Activated CD4-positive, alpha-beta T cell treated with anti-CD3 and anti-CD28 coated beads for 4 hours (primary cell): ENCODE results near the gene CCL25.
"Not testable (repeated sequence)": the region's sequence is repeated elsewhere in the genome, so short reads cannot be mapped to it uniquely, and the experiment has no call there.

Experiments
- DNase-seq, 2 donors: peaks; one replicate each; pipeline ENCODE4 v3.0.0-alpha.2; 2020

Gene CCL25

DNA sequence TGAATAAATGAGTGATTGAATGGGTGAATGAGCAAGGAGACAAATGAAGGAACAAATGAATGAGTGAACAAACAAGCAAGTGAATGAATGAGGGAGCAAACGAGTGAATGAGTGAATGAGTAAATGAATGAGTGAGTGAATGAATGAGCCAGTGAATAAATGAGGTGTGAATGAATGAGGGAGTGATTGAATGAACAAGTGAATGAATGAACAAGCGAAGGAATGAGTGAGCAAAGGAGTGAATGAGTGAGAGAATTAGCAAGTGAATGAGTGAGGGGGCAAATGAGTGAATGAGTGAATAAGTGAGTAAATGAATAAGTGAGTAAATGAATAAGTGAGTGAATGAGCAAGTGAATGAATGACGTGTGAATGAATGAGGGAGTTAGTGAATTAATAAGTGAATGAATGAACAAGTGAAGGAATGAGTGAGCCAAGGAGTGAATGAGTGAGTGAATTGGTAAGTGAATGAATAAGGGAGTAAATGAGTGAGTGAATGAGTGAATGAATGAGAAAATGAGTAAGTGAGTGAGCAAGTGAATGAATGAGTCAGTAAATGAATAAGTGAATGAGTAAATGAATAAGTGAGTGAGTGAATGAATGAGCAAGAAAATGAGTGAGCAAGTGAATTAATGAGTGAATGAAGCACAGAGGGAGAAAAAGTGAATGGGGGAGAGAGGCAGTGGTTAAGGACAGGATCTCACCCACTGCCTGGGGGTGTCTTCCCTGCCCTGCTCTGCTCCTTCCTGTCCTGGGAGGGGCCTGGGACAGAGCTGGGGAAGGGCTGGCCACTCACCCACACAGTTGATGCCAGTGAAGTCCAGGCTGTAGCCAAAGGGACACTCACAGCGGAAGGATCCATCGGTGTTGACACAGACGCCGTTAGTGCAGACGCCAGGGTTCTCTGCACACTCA is 36.4 kb downstream of the CCL25 start:
- no peak for DNase-seq

DNA sequence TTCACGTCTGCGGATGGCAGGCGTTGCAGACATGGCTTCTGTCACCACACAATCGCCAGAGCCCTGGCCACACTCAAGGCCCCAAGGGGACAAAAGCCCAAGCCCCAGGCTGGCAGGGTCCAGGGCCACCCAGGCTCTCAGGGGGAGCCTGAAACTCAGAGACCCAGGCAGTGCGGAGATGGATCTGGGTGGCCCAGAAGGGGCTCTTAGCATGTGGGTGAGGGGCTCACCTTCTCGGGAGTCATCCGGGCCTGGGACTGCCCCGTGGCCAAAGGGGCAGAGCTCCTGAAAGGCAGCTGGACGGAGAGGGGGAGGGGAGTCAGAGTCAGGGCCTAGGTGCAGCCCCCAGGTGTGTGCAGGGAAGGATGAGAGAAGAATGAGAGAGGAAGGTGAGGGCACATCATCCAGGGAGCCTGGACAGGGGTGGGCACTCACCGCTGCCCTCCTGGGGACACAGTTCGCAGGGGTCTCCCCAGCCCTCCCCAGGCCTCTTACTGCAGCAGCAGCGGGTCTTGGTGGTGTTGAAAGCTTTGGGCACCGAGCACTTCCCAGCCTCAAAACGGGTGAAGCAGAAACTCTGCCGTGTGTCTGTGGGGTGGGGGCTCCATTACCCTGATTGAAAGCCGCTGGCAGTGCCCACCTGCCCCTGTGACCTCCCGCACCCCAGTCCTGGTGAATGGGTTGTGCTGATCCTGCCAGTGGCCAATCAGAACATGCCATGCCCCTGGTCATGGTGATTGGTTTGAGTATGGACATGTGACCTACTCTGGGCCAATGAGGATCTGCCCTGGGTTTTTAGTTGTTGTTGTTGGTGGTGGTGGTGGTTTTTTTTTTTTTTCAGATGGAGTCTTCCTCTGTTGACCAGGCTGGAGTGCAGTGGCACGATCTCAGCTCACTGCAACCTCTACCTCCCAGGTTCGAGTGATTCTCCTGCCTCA is 37.4 kb downstream of the CCL25 start:
- no peak for DNase-seq

DNA sequence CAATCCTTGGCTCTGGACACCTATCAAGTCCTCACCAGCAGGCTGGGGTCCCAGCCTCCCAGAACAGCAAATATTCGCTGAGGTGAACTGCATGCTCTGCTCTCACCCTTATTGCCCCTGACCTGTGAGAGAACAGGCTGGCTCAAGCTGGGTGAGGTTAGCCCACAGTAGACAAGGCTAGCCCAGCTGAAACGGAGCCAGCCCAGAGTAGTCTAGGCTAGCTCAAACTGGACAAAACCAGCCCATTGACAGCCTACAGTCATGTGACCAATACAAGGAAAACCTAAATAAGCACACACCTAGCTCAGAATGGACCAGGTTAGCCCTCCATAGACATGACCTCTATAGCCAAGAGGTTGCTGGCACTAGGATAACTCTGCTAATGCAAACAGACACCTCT is 38.4 kb downstream of the CCL25 start:
- DNase-seq: no peak

DNA sequence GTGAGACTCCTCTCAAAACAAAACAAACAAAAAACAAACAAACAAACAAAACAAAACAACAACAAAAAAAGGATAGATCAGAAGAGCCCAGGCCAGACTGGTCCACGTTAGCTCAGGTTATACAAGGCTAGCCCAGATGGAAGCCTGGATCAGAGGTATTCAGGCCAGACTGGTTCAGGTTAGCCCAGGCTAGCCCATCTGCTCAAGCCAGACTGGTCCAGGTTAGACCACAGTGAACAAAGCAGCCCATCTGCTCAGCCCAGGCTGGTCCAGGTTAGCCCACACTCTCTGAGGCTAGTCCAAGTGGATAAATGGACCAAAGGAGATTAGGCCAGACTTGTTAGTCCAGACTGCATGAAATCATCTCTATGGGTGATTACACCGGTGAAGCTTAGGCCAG is 41.2 kb downstream of the CCL25 start:
- DNase-seq: no peak

DNA sequence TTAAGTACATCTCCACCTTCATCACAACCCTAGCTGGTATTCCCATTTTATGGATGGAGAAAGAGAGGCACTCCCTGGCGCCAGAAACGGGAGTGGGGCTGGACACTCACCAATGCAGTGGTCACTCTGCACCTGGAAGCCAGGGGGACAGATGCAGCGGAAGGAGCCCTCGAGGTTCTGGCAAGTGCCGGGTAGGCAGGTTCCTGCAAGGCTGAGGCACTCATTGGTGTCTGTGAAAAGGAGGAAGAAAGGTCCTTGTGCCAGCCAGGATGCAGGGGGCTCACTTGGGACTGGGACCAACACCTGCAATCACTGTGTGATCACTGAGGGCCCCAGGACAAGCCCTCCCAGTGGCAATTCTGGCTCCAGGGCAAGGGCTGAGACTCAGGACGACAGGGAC is 41.8 kb downstream of the CCL25 start:
- no peak for DNase-seq

DNA sequence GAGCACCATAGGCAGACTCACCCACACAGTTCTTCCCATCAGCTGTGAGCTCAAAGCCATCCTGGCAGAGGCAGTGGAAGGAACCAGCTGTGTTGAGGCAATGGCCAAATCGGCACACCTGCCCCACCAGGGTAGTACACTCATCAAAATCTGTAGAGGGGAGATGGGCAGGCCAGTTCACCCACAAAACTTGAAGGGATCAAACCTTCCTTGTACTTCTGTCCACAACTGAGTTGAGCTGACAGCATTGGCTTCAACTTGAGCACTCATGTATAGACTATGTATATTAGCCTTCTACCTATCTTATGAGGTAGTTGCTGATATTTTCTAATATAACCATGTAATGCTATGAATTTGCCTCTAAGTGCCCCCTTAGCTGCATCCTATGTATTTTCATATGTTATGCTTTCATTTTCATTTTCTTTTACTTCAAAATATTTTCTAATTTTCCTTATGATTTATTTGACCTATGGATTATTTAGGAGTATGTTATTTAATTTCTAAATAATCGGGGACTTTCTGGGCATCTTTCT is 42.9 kb downstream of the CCL25 start:
- DNase-seq: no peak

DNA sequence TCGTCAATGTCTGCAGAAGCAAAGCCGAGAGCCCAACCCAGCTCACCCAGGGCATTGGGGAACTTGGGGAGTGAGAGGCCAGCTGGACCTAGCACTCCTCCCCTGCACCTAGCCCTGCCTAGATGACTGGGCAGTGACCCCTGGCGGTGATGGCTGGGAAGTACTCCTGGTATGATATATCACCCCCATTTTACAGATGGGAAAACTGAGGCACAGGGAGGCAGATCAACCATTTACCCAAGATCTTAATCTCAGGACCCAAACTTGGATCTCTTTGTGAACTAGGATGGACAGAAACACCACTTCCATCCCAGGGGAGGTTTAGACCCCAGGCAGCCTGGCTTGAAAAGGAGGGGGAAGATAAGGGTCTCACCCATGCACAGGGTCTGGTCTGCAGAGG is 43.5 kb downstream of the CCL25 start:
- no peak for DNase-seq

DNA sequence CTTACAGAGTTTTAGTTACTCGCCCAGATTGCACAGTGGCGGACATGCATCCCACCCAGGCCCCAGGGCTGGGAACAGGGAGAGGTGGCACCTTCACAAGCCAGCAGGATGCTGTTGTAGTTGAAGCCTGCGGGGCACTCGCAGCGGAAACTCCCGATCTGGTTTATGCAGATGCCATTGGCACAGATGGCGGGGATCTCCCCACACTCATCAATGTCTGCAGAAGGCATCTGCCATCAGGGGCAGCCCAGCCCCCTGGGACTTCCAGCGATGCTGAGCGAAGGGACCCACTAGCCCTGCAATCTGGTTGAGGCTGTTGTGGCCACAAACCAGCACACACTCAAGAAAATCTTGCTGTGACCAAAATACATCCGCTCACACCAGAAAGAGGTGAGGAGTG is 44.6 kb downstream of the CCL25 start:
- DNase-seq: no peak

DNA sequence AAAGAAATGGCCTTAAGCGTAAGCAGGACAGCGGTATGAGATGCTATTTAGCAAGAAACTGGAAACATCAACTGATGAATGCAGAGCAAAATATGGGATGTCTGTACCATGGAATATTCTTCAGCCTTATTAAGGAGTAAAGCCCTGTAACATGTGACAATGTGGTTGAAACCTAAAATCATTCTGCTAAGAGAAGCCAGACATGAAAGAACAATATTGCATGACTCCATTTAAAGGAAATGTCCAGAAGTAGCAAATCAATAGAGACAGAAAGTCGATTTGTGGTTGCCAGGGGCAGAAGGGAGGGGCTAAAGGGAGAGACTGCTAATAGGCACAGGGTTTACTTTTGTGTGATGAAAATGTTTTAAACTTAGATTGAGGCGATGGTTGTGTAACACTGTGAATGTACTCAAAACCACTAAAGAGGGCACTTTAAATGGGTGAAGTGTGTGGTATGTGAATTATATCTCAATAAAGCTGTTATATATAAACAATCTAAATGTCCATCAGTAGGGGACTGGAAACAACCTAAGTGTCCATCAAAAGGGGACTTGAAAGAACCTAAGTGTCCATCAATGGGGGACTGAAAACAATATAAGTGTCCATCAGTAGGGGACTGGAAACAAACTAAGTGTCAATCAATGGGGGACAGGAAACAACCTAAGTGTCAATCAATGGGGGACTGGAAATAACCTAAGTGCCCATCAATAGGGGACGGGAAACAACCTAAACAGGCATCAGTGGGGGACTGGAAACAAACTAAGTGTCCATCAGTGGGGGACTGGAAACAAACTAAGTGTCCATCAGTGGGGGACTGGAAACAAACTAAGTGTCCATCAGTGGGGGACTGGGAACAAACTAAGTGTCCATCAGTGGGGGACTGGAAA is 45.4 kb downstream of the CCL25 start:
- no peak for DNase-seq

DNA sequence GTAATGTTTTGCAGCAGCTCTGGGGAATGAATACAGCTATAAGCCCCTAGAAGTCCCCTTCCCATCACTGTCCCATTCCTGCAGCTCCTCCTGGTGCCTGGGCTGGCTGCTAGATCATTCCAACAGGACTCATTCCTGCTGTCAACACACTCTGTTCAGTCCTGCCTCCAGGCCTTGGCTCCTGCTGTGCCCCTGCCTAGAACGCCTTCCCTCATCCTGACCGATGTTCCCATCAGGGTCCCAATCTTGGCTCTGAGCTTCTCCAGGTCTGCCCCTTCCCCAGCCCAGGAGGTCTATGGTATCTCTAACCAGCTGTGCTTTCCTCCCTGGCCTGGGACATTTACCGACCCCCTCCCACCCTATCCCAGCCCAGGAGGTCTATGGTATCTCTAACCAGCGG is 48.8 kb downstream of the CCL25 start:
- DNase-seq: no peak

DNA sequence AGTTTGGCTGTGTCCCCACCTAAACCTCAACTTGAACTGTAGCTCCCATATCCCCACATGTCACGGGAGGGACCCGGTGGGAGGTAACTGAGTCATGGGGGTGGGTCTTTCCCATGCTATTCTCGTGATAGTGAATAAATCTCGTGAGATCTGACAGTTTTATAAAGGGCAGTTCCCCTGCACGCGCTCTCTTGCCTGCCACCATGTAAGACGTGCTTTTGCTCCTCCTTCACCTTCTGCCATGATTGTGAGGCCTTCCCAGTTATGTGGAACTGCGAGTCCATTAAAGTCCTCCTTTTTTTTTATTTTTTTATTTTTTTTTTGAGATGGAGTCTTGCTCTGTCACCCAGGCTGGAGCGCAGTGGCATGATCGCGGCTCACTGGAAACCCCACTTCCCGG is 49.4 kb downstream of the CCL25 start:
- DNase-seq: not testable (repeated sequence)

DNA sequence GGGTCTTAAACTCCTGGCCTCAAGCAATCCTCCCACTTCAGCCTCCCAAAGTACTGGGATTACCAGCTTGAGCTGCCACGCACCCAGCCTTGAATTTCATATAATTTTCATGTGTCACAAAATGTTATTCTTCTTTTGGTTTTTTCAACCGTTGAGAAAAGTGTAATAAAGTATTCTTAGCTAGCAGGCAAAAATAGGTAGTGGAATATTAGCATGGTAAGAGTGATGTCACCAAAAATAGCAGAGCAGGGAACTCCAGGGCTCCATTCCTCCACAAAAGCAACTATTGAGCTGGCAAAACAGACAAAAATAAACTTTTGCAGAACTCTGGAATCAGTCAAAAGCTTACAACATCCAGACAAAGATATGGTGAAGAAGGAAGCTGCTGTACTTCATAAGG is 52.9 kb downstream of the CCL25 start:
- no peak for DNase-seq

DNA sequence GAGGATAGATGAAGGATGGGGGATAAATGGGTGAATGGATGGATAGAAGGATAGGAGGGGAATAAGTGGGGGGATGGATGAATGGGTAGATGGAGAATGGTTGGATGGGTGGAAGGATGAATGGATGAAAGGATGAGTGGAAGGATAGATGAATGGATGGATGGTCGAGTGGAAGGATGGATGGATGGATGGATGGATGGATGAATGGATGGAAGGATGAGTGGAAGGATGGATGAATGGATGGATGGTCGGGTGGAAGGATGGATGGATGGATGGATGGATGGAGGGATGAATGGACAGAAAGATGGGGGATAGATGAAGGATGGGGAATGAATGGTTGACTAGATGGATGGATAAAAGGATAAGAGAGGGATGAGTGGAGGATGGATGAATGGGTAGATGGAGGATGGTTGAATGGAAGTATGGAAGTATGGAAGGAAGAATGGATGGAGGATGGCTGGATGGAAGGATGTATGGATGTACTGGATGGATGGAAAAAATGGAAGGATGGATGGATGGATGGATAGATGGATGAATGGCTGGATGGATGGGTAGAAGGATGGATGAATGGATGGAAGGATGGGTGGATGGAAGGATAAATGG is 54.8 kb downstream of the CCL25 start:
- no peak for DNase-seq

DNA sequence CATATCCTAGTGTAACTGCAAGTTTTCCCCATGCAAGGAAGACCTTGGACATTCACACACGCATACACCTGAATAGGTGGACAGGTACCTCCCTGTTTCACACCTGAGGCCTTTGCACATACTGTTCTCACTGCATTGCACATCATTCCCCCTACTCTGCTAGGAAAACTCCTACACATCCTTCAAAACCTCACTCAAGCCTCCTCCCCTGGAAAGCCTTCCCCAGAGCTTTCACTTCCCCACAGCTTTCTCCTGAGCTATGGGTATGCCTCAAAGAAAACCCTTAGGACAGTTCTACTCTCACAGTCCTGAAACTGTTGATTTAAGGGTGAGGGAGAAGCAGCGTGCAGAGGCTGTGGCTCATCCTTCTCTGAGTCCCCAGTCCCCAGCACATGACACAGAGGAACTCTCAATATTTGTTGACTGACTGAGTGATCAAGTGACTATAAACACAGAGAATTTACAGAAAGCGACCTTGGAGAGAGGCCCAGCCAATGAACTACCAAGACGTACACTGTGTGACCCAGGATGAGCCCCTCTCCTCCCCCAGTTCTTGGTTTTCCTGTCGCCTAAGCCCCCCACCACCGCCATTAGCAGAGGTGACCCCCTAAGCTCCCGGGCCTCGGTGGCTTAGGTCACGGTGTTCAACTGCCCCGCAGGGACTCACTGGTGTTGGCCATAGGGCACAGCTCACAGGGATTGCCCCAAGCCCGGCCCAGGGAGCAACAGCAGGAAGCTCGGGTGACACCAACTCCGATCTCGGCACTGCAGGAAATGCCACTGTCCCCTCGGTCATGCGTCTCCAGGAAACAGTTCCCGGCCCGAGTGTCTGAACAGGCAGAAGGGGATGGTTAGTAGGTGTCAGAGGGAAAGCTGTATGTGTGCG is 56.2 kb downstream of the CCL25 start:
- DNase-seq: no peak

DNA sequence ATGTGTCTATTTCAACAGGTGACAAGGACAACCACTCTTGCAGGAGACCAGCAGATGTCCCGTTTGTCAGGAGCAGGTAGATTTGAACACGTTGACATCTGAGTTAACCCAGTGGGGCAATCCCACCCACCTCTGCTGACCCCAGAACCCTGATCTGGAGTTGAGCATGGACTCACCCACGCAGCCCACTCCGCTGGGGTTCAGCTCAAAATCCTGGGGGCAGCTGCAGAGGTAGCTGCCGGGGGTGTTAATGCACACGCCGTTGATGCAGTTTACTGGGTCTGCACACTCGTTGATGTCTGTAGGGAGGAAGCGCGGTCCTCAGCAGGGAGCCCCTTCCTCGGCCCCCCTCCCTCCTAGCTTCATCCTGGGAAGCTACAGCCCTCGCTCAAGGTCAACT is 56.9 kb downstream of the CCL25 start:
- DNase-seq: no peak

DNA sequence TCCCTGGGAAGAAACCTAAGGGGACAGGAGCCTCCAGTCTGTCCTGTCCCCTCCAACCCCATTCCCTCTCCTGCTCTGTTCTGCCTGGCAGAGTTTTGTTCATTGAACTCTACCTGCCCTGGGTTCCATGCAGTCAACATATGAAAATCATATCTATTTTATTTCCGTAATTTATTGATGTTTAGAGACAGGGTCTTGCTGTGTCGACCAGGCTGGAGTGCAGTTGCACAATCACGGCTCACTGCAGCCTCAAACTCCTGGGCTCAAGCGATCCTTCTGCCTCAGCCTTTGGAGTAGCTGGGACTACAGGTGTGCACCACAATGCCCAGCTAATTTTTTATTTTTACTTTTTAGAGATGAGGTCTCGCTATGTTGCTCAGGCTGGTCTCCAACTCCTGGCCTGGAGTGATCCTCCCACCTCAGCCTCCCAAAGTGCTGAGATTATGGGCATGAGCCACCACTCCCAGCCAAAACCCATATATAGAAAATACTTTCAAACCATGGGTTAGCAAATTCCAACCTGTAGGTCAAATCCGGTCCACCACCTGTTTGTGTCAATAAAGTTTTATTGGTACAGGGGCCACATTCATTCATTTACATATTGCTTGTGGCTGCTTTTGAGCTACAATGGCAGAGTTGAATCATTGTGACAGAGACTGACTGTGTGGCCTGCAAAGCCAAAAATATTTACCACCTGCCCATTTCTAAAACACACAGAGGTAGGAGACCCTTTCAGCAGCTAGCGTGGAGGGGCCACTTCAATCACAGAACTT is 57.5 kb downstream of the CCL25 start:
- DNase-seq: no peak

DNA sequence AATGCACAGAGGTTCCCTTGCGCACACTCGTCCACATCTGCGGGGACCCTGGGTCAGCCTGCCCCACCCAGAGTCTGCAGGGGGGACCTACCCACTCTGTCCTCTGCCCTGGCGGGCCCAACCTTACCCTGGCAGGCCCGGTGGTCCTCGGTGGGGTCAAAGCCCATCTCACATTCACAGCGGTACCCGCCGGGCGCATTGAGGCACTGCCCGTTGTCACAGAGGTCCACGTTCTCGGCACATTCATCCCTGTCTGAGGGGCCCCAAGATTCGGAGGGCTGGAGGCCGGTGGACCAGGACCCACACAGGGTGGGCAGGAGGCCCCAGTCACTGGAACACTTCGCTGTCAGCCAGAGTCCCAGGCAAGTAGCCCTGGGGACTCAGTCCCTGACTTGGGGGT is 58.4 kb downstream of the CCL25 start:
- DNase-seq: no peak

DNA sequence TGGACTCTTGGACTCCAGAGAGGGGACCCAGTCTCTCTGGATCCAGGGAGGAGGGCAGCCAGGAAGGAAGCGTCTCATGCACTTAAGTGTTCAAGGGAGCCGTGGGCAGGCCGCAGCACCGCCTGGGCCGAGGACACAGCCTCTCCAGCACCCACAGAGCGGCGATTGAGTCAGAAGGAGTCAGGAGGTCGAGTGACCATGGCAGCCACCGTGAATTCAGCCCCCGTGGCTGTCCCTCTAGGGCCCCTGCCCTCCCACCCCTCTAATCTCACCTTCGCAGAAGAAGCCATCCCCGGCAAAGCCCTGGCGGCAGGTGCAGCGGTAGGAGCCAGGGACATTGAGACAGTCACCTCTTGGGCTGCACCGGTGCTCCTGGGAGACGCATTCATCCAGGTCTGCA is 58.8 kb downstream of the CCL25 start:
- DNase-seq: no peak
